ENCODE data around the gene HRH2. TPM values are rescaled to one million over a fixed set of nuclear protein-coding genes. Genes with fewer than 3 reads are reported as not detected.

Gene HRH2
- total RNA-seq, 2 experiments from 2014 or later, result 2.9 to 3.4 TPM

DNA sequence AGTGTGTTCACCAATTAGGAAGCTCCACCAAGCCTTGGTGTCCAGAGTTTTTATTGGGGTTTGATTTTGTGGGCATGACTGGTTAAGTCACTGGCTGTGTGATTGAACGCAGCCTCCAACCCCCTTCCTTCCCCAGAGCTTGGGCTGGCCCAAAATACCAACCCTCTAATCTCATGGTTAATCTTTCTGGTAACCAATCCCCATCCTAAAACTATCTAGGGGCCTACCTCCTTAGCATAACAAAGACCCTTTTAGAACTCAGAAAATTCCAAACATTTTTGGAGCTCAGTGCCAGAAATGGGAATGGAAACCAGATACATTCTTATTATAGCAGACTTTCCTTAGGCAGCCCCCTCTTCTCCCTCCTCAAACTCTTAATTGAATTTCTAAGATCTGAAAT lies 35.9 kb upstream of the HRH2 start:
- Histone ChIP-seq H3K27ac (ENCODE audit: low read depth in 1 of 2, low read length in 2 of 2) (no peak overlapping the region), H3K4me1 (ENCODE audit: insufficient read depth, low read length) (no peaks in the 10 kb centered on the region), H3K4me3 (ENCODE audit: low read length) (no peak overlapping the region), H3K27me3 (ENCODE audit: control insufficient read depth in 1 of 2, insufficient read depth in 2 of 2, low read length in 2 of 2) (no peaks in the 10 kb centered on the region), H3K9me3 (ENCODE audit: control insufficient read depth in 1 of 2, insufficient read depth in 1 of 2, low read length in 2 of 2) (peaks cover 0 to 16% of the 10 kb centered on the region in 2 experiments), H3K36me3 (ENCODE audit: insufficient read depth, low read length) (no peaks in the 10 kb centered on the region)
- Mint-ChIP-seq H3K9me3 (peaks cover 4% of the 10 kb centered on the region), H3K36me3 (ENCODE audit: low read depth) (no peaks in the 10 kb centered on the region), H3K4me1 (ENCODE audit: low read depth) (no peaks in the 10 kb centered on the region), H3K4me3 (no peak overlapping the region), H3K27ac (no peak overlapping the region), H3K27me3 (no peaks in the 10 kb centered on the region)
- DNase-seq (no peak), ATAC-seq (ENCODE audit: poor library complexity) (no peak)
- CTCF ChIA-PET, result no interaction called here
- intact Hi-C loops (cut with DNase I, micrococcal nuclease), result no loop called here
- POLR2A ChIA-PET, result no interaction called here
- TF ChIP-seq, protein P1, sequence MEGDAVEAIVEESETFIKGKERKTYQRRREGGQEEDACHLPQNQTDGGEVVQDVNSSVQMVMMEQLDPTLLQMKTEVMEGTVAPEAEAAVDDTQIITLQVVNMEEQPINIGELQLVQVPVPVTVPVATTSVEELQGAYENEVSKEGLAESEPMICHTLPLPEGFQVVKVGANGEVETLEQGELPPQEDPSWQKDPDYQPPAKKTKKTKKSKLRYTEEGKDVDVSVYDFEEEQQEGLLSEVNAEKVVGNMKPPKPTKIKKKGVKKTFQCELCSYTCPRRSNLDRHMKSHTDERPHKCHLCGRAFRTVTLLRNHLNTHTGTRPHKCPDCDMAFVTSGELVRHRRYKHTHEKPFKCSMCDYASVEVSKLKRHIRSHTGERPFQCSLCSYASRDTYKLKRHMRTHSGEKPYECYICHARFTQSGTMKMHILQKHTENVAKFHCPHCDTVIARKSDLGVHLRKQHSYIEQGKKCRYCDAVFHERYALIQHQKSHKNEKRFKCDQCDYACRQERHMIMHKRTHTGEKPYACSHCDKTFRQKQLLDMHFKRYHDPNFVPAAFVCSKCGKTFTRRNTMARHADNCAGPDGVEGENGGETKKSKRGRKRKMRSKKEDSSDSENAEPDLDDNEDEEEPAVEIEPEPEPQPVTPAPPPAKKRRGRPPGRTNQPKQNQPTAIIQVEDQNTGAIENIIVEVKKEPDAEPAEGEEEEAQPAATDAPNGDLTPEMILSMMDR (IDR thresholded peaks at IDR 0.05), result no peak

DNA sequence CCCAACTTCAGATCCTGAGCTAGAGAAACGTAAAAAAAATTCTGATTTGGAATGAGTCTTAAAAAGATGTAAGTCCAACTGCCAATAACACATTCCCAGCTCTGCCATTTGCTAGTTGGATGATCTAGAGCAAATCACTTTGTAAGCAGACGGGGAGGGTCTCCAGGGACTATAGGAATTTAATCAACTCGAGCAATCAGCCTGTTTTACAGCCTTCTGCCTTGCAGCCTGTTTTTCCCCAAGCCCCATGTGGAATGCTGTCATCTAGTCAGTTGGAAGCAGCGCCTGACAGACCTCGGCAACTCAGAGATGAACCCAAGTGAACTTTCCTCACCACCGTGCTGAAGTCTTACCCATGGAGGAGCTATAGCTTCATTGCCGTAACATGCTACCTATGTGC lies 34.8 kb upstream of the HRH2 start:
- intact Hi-C loops (cut with DNase I, micrococcal nuclease), result no loop called here
- Mint-ChIP-seq H3K27ac (no peak overlapping the region), H3K36me3 (ENCODE audit: low read depth) (no peaks in the 10 kb centered on the region), H3K9me3 (peaks cover 4% of the 10 kb centered on the region), H3K4me1 (ENCODE audit: low read depth) (no peaks in the 10 kb centered on the region), H3K27me3 (no peaks in the 10 kb centered on the region), H3K4me3 (no peak overlapping the region)
- ChIA-PET POLR2A (no interaction called here), CTCF (no interaction called here)
- H3K4me3 ChIP-seq (ENCODE audit: low read length), result no peak overlapping the region
- ATAC-seq (ENCODE audit: poor library complexity), result no peak
- peaks cover 0 to 18% of the 10 kb centered on the region in 2 experiments for H3K9me3 ChIP-seq (ENCODE audit: control insufficient read depth in 1 of 2, insufficient read depth in 1 of 2, low read length in 2 of 2)
- no peaks in the 10 kb centered on the region for H3K27me3 ChIP-seq (ENCODE audit: control insufficient read depth in 1 of 2, insufficient read depth in 2 of 2, low read length in 2 of 2)
- no peaks in the 10 kb centered on the region for H3K4me1 ChIP-seq (ENCODE audit: insufficient read depth, low read length)
- H3K27ac ChIP-seq (ENCODE audit: low read depth in 1 of 2, low read length in 2 of 2), result no peak overlapping the region
- H3K36me3 ChIP-seq (ENCODE audit: insufficient read depth, low read length), result no peaks in the 10 kb centered on the region
- no peak for DNase-seq
- TF ChIP-seq, protein P1 (IDR thresholded peaks at IDR 0.05), result no peak

DNA sequence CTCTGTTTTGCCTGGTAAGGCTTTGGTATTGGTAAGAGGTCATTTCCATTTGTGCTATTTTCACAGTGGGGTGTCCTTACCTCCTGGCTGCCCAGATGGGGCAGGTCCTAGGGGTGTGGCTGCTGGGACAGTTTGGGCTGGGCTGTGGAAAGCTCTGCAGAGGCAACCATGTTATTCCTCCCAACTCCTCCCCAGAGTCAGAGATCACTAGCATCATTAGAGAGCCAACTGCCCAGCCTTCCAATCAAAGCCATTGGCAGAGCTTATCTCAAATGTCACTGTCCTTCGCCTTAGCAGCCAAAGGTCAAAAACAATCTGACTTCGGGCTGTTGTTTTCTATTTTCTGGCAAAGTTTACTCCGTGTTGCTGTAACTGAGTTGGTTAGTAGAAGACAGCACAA lies 33.6 kb upstream of the HRH2 start:
- ATAC-seq (ENCODE audit: poor library complexity), result no peak

More for the DNA sequence above, 33.6 kb upstream of the HRH2 start:
- Histone ChIP-seq H3K27me3 (ENCODE audit: control insufficient read depth in 1 of 2, insufficient read depth in 2 of 2, low read length in 2 of 2) (no peaks in the 10 kb centered on the region), H3K27ac (ENCODE audit: low read depth in 1 of 2, low read length in 2 of 2) (no peak overlapping the region), H3K9me3 (ENCODE audit: control insufficient read depth in 1 of 2, insufficient read depth in 1 of 2, low read length in 2 of 2) (peaks cover 0 to 24% of the 10 kb centered on the region in 2 experiments), H3K4me3 (ENCODE audit: low read length) (no peak overlapping the region), H3K4me1 (ENCODE audit: insufficient read depth, low read length) (no peaks in the 10 kb centered on the region), H3K36me3 (ENCODE audit: insufficient read depth, low read length) (no peaks in the 10 kb centered on the region)
- no peak overlapping the region for H3K27ac Mint-ChIP-seq
- H3K4me1 Mint-ChIP-seq (ENCODE audit: low read depth), result no peaks in the 10 kb centered on the region
- no peak overlapping the region for H3K4me3 Mint-ChIP-seq
- TF ChIP-seq, protein P1 (IDR thresholded peaks at IDR 0.05), result no peak
- DNase-seq, result no peak
- CTCF ChIA-PET, result no interaction called here
- POLR2A ChIA-PET, result no interaction called here
- H3K27me3 Mint-ChIP-seq, result no peaks in the 10 kb centered on the region
- intact Hi-C loops (cut with DNase I, micrococcal nuclease), result no loop called here
- peaks cover 6% of the 10 kb centered on the region for H3K9me3 Mint-ChIP-seq
- no peaks in the 10 kb centered on the region for H3K36me3 Mint-ChIP-seq (ENCODE audit: low read depth)
